ENCODE results near the gene HAND1. TPM values are rescaled to one million over a fixed set of nuclear protein-coding genes. Genes with fewer than 3 reads are reported as not detected.

Gene HAND1
- total RNA-seq, 1 donor from 2014 or later, result 37.8 TPM

- intact Hi-C loops (cut with micrococcal nuclease), result no loop called here
- ATAC-seq (no peak), DNase-seq (no peak)
These were observed 40.6 kb downstream of the HAND1 start for GRCh38 chr5:154437281-154437965.

GRCh38 chr5:154435226-154435625 lies 42.8 kb downstream of the HAND1 start:
- no peak for ATAC-seq
- DNase-seq, result no peak
- intact Hi-C loops (cut with micrococcal nuclease), result no loop called here

- intact Hi-C loops (cut with micrococcal nuclease), result no loop called here
- DNase-seq, result no peak
These were observed 46.9 kb downstream of the HAND1 start for GRCh38 chr5:154430961-154431630.

GRCh38 chr5:154430466-154430865 lies 47.6 kb downstream of the HAND1 start:
- DNase-seq (no peak), ATAC-seq (no peak)
- intact Hi-C loops (cut with micrococcal nuclease), result no loop called here

More at GRCh38 chr5:154430961-154431630, 46.9 kb downstream of the HAND1 start:
- ATAC-seq, result no peak

- intact Hi-C loops (cut with micrococcal nuclease), result no loop called here
- ATAC-seq (no peak), DNase-seq (no peak)
These were observed 48.7 kb downstream of the HAND1 start for GRCh38 chr5:154429341-154429740.

- intact Hi-C loops (cut with micrococcal nuclease), result no loop called here
- ATAC-seq (no peak), DNase-seq (no peak)
These were observed 49.8 kb downstream of the HAND1 start for GRCh38 chr5:154428208-154428607.

Other genes with a start within 250 kb of the HAND1 start
- gene SAP30L, start 32.2 kb downstream of the HAND1 start, total RNA-seq, result 39.2 TPM

Data from left ventricle myocardium superior (tissue), 1 donor.